ENCODE results near the gene FNDC8. TPM values are rescaled to one million over a fixed set of nuclear protein-coding genes. Genes with fewer than 3 reads are reported as not detected.

Gene FNDC8
- total and polyA plus RNA-seq, 2 donors (not counting 1 experiment from before 2014, with no cell fraction given) = not detected

DNA sequence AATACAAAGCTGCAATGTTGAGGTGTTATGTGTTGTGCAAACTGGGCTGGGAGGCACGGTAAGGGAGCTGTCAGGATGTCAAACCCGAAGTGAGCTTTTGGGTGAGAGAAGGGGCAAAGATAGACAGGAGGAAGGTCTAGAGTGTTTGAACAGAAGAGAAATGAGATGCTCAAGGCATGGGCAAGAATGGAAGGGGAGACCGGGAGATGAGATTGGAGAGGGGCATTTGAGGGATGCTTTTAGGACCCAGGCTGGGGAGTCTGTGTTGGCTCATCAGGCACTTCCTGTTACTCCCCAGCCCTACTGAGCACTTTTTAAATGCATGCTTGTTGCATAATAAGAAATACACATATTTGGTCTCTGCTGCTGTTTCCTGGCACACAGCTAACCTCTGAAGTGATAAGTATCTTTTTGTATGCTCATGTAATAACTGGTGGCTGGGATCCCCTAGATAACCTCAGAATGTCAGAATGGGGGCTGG is 39.9 kb downstream of the FNDC8 start:
- Histone ChIP-seq H2AFZ (ENCODE audit: insufficient read depth, low read depth, low read length, poor library complexity, severe bottlenecking) (no peak overlapping the region), H3K4me3 (ENCODE audit: control extremely low read depth in 1 of 5, extremely low read depth in 1 of 5, insufficient read depth in 1 of 5, low read depth in 2 of 5, low read length in 4 of 5) (no peak overlapping the region), H3K9me3 (ENCODE audit: control extremely low read depth in 1 of 3, control insufficient read depth in 2 of 3, insufficient read depth in 1 of 3, low read length in 2 of 3) (no peaks in the 10 kb centered on the region), H3K4me2 (replicated peaks; ENCODE audit: low read depth, low read length, poor library complexity, severe bottlenecking) (no peak overlapping the region), H3K27me3 (replicated peaks in 1 of 4; ENCODE audit: control extremely low read depth in 1 of 4, control insufficient read depth in 3 of 4, insufficient read depth in 4 of 4, low read length in 3 of 4) (peaks cover 0 to 22% (median 11%) of the 10 kb centered on the region in 4 experiments), H3K27ac (ENCODE audit: low read length in 2 of 2) (no peak overlapping the region), H4K20me1 (ENCODE audit: control insufficient read depth, insufficient read depth, low read length, poor library complexity, severe bottlenecking) (no peaks in the 10 kb centered on the region), H3K79me2 (ENCODE audit: control insufficient read depth, insufficient read depth, low read length) (no peaks in the 10 kb centered on the region), H3K9ac (ENCODE audit: low read length) (no peak overlapping the region), H3K4me1 (ENCODE audit: control insufficient read depth in 2 of 2, insufficient read depth in 2 of 2, low read length in 2 of 2) (no peaks in the 10 kb centered on the region), H3K36me3 (replicated peaks in 1 of 2; ENCODE audit: control extremely low read depth in 1 of 2, control insufficient read depth in 1 of 2, extremely low read depth in 1 of 2, insufficient read depth in 2 of 2, low read length in 1 of 2) (no peaks in the 10 kb centered on the region)
- DNase-seq (no peak), ATAC-seq (ENCODE audit: low read depth) (no peak)
- intact Hi-C loops (cut with micrococcal nuclease) = no loop called here
- TF ChIP-seq EZH2 (IDR thresholded peaks at IDR 0.05; ENCODE audit: borderline replicate concordance, insufficient read depth, low read depth, low read length, poor library complexity, severe bottlenecking) (no peak), CTCF (IDR thresholded peaks at IDR 0.05) (no peak)
- H3K4me1 Mint-ChIP-seq = no peaks in the 10 kb centered on the region
- H3K4me3 Mint-ChIP-seq = no peak overlapping the region
- WGBS (ENCODE audit: insufficient coverage) = 53% methylated on average over 3 of the region's 3 CpGs
- H3K27ac Mint-ChIP-seq = no peak overlapping the region
- ChIA-PET POLR2A (no interaction called here), CTCF (no interaction called here)
- H3K9me3 Mint-ChIP-seq (ENCODE audit: insufficient read depth) = no peaks in the 10 kb centered on the region
- H3K27me3 Mint-ChIP-seq = peaks cover 55% of the 10 kb centered on the region

DNA sequence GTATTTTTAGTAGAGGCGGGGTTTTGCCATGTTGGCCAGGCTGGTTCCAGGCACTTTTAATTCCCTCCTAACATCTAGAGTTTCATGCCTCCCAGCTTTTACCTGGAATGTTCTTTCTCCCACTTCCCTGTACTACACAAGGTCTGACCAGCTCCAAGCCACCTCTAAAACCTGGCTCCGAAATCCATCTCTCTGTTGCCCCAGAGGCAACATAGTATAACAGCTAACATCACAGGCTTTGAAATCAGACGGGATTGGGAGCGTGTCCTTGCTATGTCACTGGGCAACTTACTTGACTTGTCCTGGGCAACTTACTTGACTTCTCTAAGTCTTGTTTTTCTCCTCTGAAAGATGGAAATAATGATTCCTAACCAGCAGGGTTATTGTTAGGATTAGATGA is 41.3 kb downstream of the FNDC8 start:
- Histone ChIP-seq H3K9ac (ENCODE audit: low read length) (no peak overlapping the region), H3K9me3 (ENCODE audit: control extremely low read depth in 1 of 3, control insufficient read depth in 2 of 3, insufficient read depth in 1 of 3, low read length in 2 of 3) (no peaks in the 10 kb centered on the region), H3K27me3 (replicated peaks in 1 of 4; ENCODE audit: control extremely low read depth in 1 of 4, control insufficient read depth in 3 of 4, insufficient read depth in 4 of 4, low read length in 3 of 4) (peaks cover 0 to 24% (median 11%) of the 10 kb centered on the region in 4 experiments), H3K27ac (ENCODE audit: low read length in 2 of 2) (no peak overlapping the region), H3K4me2 (replicated peaks; ENCODE audit: low read depth, low read length, poor library complexity, severe bottlenecking) (no peak overlapping the region), H3K4me3 (ENCODE audit: control extremely low read depth in 1 of 5, extremely low read depth in 1 of 5, insufficient read depth in 1 of 5, low read depth in 2 of 5, low read length in 4 of 5) (no peak overlapping the region), H3K79me2 (ENCODE audit: control insufficient read depth, insufficient read depth, low read length) (no peaks in the 10 kb centered on the region), H3K36me3 (replicated peaks in 1 of 2; ENCODE audit: control extremely low read depth in 1 of 2, control insufficient read depth in 1 of 2, extremely low read depth in 1 of 2, insufficient read depth in 2 of 2, low read length in 1 of 2) (no peaks in the 10 kb centered on the region), H2AFZ (ENCODE audit: insufficient read depth, low read depth, low read length, poor library complexity, severe bottlenecking) (no peak overlapping the region), H3K4me1 (ENCODE audit: control insufficient read depth in 2 of 2, insufficient read depth in 2 of 2, low read length in 2 of 2) (no peaks in the 10 kb centered on the region), H4K20me1 (ENCODE audit: control insufficient read depth, insufficient read depth, low read length, poor library complexity, severe bottlenecking) (no peaks in the 10 kb centered on the region)
- WGBS (ENCODE audit: insufficient coverage) = 97% methylated on average over 3 of the region's 4 CpGs
- Mint-ChIP-seq H3K27me3 (peaks cover 57% of the 10 kb centered on the region), H3K4me1 (no peaks in the 10 kb centered on the region), H3K27ac (no peak overlapping the region), H3K9me3 (ENCODE audit: insufficient read depth) (no peaks in the 10 kb centered on the region), H3K4me3 (no peak overlapping the region)
- intact Hi-C loops (cut with micrococcal nuclease) = no loop called here
- DNase-seq = no peak
- POLR2A ChIA-PET = no interaction called here
- ATAC-seq (ENCODE audit: low read depth) = no peak
- CTCF ChIA-PET = interaction anchor here (1.0 kb wide), 1 partner anchor 584 kb away, joined by 3 read pairs; no protein-coding TSS in a partner anchor
- TF ChIP-seq EZH2 (IDR thresholded peaks at IDR 0.05; ENCODE audit: borderline replicate concordance, insufficient read depth, low read depth, low read length, poor library complexity, severe bottlenecking) = no peak
- no peak for TF ChIP-seq CTCF (IDR thresholded peaks at IDR 0.05)
